CD8-positive, alpha-beta memory T cell (primary cell): ENCODE results near the gene TNFRSF4. TPM values are rescaled to one million over a fixed set of nuclear protein-coding genes. Genes with fewer than 3 reads are reported as not detected.

Experiments
- CTCF ChIA-PET: fragments of 350-600 bp; sonication (Branson Sonifier 250); formaldehyde crosslinking; loops from one replicate; lab custom pipeline; 2021; ENCODE audit warnings: antibody characterized with exemption; lab: Charles Lee
- POLR2A ChIA-PET: fragments of 350-600 bp; sonication (Branson Sonifier 250); formaldehyde crosslinking; loops from one replicate; lab custom pipeline; 2021; ENCODE audit warnings: antibody characterized with exemption; lab: Charles Lee
- DNase-seq, 5 donors: peaks; one replicate each; pipeline versions ENCODE4 v3.0.0 to v3.0.0-alpha.2; 2020 to 2022; ENCODE audit warnings: mixed read lengths in 1 of 5
- H3K27ac ChIP-seq: one replicate; pipeline ENCODE4 v1.7.0; 2013; ENCODE audit warnings: low read depth, mild to moderate bottlenecking, low read length, moderate library complexity
- H3K27me3 ChIP-seq: 2 replicates; pipeline ENCODE4 v1.7.0; 2013; ENCODE audit warnings: low read length, mild to moderate bottlenecking; ENCODE audit not compliant: insufficient read depth, poor library complexity, severe bottlenecking
- H3K36me3 ChIP-seq: 2 replicates; pipeline ENCODE4 v1.7.0; 2013; ENCODE audit warnings: mild to moderate bottlenecking, low read length, moderate library complexity; ENCODE audit not compliant: insufficient read depth
- H3K4me1 ChIP-seq: 2 replicates; pipeline ENCODE4 v1.7.0; 2013; ENCODE audit warnings: mild to moderate bottlenecking, low read length, moderate library complexity; ENCODE audit not compliant: insufficient read depth
- H3K4me3 ChIP-seq: 2 replicates; pipeline ENCODE4 v1.7.0; 2013; ENCODE audit warnings: mild to moderate bottlenecking, low read length
- H3K9me3 ChIP-seq: 2 replicates; pipeline ENCODE4 v1.7.0; 2013; ENCODE audit warnings: mild to moderate bottlenecking, low read length
- H3K27ac Mint-ChIP-seq, 8 donors: one replicate each; pipeline ENCODE4 v1.8.0; 2020 to 2021; ENCODE audit warnings: mixed read lengths in 8 of 8, mild to moderate bottlenecking in 6 of 8, inconsistent platforms in 3 of 8, moderate library complexity in 3 of 8
- H3K27me3 Mint-ChIP-seq, 2 donors: one replicate each; pipeline ENCODE4 v1.8.0; 2020 to 2021; ENCODE audit warnings: mixed read lengths in 2 of 2, mild to moderate bottlenecking in 1 of 2, moderate library complexity in 1 of 2
- H3K36me3 Mint-ChIP-seq, 3 donors: one replicate each; pipeline ENCODE4 v1.8.0; 2020 to 2021; ENCODE audit warnings: mixed read lengths in 3 of 3, inconsistent platforms in 1 of 3, mild to moderate bottlenecking in 1 of 3
- H3K4me1 Mint-ChIP-seq, 3 donors: one replicate each; pipeline ENCODE4 v1.8.0; 2020 to 2021; ENCODE audit warnings: mixed read lengths in 3 of 3, inconsistent platforms in 1 of 3, mild to moderate bottlenecking in 1 of 3
- H3K4me3 Mint-ChIP-seq, 7 donors: one replicate each; pipeline ENCODE4 v1.8.0; 2020 to 2021; ENCODE audit warnings: mixed read lengths in 7 of 7, mild to moderate bottlenecking in 6 of 7, moderate library complexity in 4 of 7, inconsistent platforms in 2 of 7
- H3K9me3 Mint-ChIP-seq, 5 donors: one replicate each; pipeline ENCODE4 v1.8.0; 2020 to 2022; ENCODE audit warnings: mixed read lengths in 5 of 5, mild to moderate bottlenecking in 3 of 5, moderate library complexity in 2 of 5, inconsistent platforms in 1 of 5
- polyA plus RNA-seq: library from polyadenylated mRNA; unstranded; fragments of 300-500 nt; fragmentation: Illumina TruSeq; gene quantifications from one replicate; pipeline ENCODE4 v1.2.3, GENCODE V29; 2021
- total RNA-seq, 2 experiments: library from RNA; stranded (reverse); gene quantifications; one replicate each; pipeline ENCODE4 v1.2.3, GENCODE V29; 2021

TNFRSF4 gene
- total and polyA plus RNA-seq, 3 experiments from 2014 or later, result 1.9 to 193 (median 180) TPM

- Mint-ChIP-seq H3K36me3 (no peaks in the 10 kb centered on the region), H3K27me3 (peaks cover 4 to 15% of the 10 kb centered on the region in 2 donors), H3K4me3 (no peak overlapping the region), H3K4me1 (peaks cover 4 to 24% (median 9%) of the 10 kb centered on the region in 3 donors), H3K27ac (peak overlapping the region in 1 of 8 donors; percentile 47), H3K9me3 (no peaks in the 10 kb centered on the region)
- Histone ChIP-seq H3K4me3 (no peak overlapping the region), H3K4me1 (peaks cover 15% of the 10 kb centered on the region), H3K36me3 (no peaks in the 10 kb centered on the region), H3K9me3 (no peaks in the 10 kb centered on the region), H3K27ac (no peak overlapping the region), H3K27me3 (no peaks in the 10 kb centered on the region)
- ChIA-PET POLR2A (no interaction called here), CTCF (no interaction called here)
- peak in 1 of 5 donors; percentile 38 for DNase-seq
These were observed 44.3 kb downstream of the TNFRSF4 start for GRCh38 chr1:1169429-1170214.

DNA sequence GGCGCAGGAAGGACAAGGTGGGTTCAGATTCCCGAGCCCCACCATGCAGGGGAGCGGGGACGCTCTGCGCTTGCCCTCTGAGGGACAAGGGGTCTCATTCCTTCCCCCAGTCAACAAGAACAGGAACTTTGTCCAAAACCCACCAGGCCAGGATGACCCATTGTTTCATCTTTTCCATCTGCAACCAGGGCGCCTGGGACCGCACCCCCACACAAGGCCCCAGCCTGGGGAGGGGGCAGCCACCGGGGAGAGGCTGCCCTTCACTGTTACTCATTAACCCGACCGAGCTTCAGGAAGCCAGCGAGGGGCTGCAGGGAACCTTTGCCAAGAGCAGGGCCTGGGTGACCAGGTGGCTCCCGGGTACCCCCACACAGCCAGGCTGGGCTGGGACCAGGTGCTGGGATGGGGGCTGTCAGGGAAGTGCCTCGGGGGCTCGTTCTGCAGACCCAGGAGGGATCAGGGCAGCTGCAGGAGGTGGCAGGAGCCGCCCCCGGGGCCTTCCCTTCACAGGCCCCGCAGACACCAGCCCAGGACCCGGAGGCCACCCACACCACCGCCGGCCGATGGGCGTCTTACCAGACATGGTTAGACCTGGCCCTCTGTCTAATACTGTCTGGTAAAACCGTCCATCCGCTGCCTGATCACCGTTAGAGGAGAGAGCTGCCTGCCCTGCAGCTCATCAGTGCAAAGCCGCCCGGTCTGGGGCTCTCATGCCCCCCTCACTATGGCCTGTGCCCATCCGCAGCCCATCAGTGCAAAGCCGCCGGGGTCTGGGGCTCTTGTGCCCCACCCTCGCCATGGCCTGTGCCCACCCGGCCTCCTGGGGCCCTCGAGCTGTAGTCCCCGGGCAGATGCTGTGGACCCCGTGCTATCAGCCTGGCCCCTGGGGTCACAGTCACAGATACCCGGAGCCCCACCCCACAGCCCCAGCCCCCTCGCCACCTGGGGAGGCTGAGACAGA lies 45.2 kb downstream of the TNFRSF4 start:
- peaks cover 4 to 19% (median 9%) of the 10 kb centered on the region in 3 donors for H3K4me1 Mint-ChIP-seq
- no peak overlapping the region for H3K4me3 ChIP-seq
- H3K27me3 Mint-ChIP-seq, result peaks cover 4 to 15% of the 10 kb centered on the region in 2 donors
- POLR2A ChIA-PET, result no interaction called here
- H3K9me3 ChIP-seq, result no peaks in the 10 kb centered on the region
- no peaks in the 10 kb centered on the region for H3K27me3 ChIP-seq
- H3K4me3 Mint-ChIP-seq, result no peak overlapping the region
- no peaks in the 10 kb centered on the region for H3K9me3 Mint-ChIP-seq
- CTCF ChIA-PET, result no interaction called here
- H3K36me3 ChIP-seq, result no peaks in the 10 kb centered on the region
- no peaks in the 10 kb centered on the region for H3K36me3 Mint-ChIP-seq
- H3K4me1 ChIP-seq, result peaks cover 12% of the 10 kb centered on the region
- no peak overlapping the region for H3K27ac ChIP-seq
- DNase-seq, result peak in 1 of 5 donors; percentile 40
- no peak overlapping the region for H3K27ac Mint-ChIP-seq

DNA sequence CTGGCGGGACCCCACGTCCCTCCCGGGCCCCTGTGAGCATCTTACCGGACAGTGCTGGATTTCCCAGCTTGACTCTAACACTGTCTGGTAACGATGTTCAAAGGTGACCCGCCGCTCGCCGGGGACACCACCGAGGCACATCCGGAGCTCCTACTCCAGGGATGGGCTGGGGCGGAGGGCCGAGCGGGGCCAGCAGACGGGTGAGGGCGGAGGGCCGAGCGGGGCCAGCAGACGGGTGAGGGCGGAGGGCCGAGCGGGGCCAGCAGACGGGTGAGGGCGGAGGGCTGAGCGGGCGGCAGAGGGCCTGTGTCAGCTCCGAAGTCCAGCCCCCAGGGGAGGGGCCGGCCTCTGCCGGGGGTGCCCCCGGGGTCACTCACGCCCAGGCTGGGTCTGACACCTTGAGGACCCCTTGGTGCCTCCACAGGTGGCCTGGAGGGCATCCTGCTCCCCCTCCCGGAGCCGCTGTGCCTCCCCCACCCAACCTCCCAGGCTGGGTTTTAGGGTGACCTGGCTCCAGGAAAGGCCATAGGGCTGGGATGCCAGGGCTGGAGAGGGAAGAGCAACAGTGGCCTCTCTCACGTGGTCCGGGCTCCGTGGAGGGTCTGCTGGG lies 46.0 kb downstream of the TNFRSF4 start:
- POLR2A ChIA-PET, result no interaction called here
- H3K27me3 ChIP-seq, result no peaks in the 10 kb centered on the region
- peaks cover 4 to 15% of the 10 kb centered on the region in 2 donors for H3K27me3 Mint-ChIP-seq
- CTCF ChIA-PET, result no interaction called here
- no peaks in the 10 kb centered on the region for H3K36me3 ChIP-seq
- no peaks in the 10 kb centered on the region for H3K36me3 Mint-ChIP-seq
- no peak overlapping the region for H3K27ac ChIP-seq
- no peak overlapping the region for H3K4me3 Mint-ChIP-seq
- no peaks in the 10 kb centered on the region for H3K9me3 ChIP-seq
- no peak overlapping the region for H3K4me3 ChIP-seq
- peak in 1 of 5 donors; percentile 34 for DNase-seq
- H3K27ac Mint-ChIP-seq, result no peak overlapping the region
- no peaks in the 10 kb centered on the region for H3K9me3 Mint-ChIP-seq
- H3K4me1 Mint-ChIP-seq, result peaks cover 4 to 14% (median 9%) of the 10 kb centered on the region in 3 donors
- peaks cover 6% of the 10 kb centered on the region for H3K4me1 ChIP-seq

DNA sequence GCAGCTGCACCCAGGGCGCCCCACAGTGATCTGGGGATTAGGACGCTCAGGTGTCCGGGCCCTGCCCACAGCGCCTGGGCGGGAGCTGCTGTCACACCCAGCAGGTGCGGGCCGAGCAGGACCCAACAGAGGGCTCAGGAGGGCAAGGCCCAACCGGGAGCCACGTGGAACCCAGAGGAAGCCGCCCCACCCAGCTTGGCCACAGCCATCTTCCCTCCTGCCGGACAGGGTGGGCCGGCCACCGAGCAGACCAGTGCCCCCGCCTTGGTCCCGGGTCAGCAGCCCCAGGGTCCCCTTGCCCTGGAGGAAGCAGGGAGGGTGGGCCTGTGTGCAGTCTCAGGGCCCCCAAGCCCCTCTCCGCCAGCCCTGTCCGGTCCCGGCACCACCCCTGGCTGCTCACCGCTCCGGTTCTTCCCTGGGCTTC lies 46.5 kb downstream of the TNFRSF4 start:
- no peak overlapping the region for H3K27ac Mint-ChIP-seq
- H3K9me3 Mint-ChIP-seq, result no peaks in the 10 kb centered on the region
- CTCF ChIA-PET, result no interaction called here
- Histone ChIP-seq H3K4me1 (peaks cover 5% of the 10 kb centered on the region), H3K9me3 (no peaks in the 10 kb centered on the region), H3K4me3 (no peak overlapping the region), H3K36me3 (no peaks in the 10 kb centered on the region), H3K27me3 (no peaks in the 10 kb centered on the region), H3K27ac (no peak overlapping the region)
- peaks cover 4 to 11% (median 8%) of the 10 kb centered on the region in 3 donors for H3K4me1 Mint-ChIP-seq
- no peaks in the 10 kb centered on the region for H3K36me3 Mint-ChIP-seq
- POLR2A ChIA-PET, result no interaction called here
- DNase-seq, result peak in 1 of 5 donors; percentile 38
- peaks cover 4 to 15% of the 10 kb centered on the region in 2 donors for H3K27me3 Mint-ChIP-seq
- H3K4me3 Mint-ChIP-seq, result no peak overlapping the region

GRCh38 chr1:1166642-1167397 lies 47.1 kb downstream of the TNFRSF4 start:
- no peaks in the 10 kb centered on the region for H3K4me1 ChIP-seq
- no peak overlapping the region for H3K27ac ChIP-seq
- DNase-seq, result no peak
- no peaks in the 10 kb centered on the region for H3K9me3 ChIP-seq
- no peaks in the 10 kb centered on the region for H3K36me3 ChIP-seq
- no peaks in the 10 kb centered on the region for H3K27me3 ChIP-seq
- H3K4me3 ChIP-seq, result no peak overlapping the region
- peaks cover 3 to 10% of the 10 kb centered on the region in 2 donors for H3K27me3 Mint-ChIP-seq
- CTCF ChIA-PET, result no interaction called here
- H3K9me3 Mint-ChIP-seq, result no peaks in the 10 kb centered on the region
- no peak overlapping the region for H3K4me3 Mint-ChIP-seq
- H3K27ac Mint-ChIP-seq, result no peak overlapping the region
- POLR2A ChIA-PET, result no interaction called here
- H3K4me1 Mint-ChIP-seq, result peaks cover 1 to 5% (median 4%) of the 10 kb centered on the region in 3 donors
- H3K36me3 Mint-ChIP-seq, result no peaks in the 10 kb centered on the region

DNA sequence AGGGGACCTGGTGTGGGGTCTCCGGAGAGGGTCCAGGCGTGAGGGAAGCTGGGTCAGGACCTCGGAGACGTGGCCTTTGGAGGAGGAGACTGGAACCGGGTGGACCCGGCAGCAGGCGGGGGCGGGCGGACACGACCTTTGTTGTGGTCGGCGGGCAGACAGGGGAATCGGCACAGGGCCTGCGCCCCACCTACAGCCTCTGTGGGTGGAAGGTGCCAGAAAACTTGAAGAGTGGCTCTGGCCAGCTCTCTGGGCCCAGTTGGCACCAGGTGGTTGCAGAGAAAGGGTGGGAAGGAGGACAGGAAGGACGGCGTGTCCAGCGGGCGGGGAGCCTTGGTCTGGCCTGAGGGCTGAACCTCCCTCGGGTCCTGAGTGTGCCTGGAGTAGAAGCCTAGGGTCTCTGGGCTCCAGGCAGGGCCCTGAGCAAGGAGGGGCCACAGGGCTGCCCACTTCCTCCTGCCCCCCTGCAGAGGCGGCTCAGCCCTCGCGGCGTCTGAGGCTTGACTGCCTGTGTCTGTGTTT lies 48.0 kb downstream of the TNFRSF4 start:
- no peaks in the 10 kb centered on the region for H3K27me3 ChIP-seq
- H3K27ac ChIP-seq, result no peak overlapping the region
- Mint-ChIP-seq H3K36me3 (no peaks in the 10 kb centered on the region), H3K9me3 (no peaks in the 10 kb centered on the region), H3K27me3 (peaks cover 3 to 10% of the 10 kb centered on the region in 2 donors), H3K27ac (no peak overlapping the region), H3K4me1 (peaks cover 1 to 5% (median 4%) of the 10 kb centered on the region in 3 donors), H3K4me3 (no peak overlapping the region)
- peak in 1 of 5 donors; percentile 35 for DNase-seq
- no peaks in the 10 kb centered on the region for H3K9me3 ChIP-seq
- POLR2A ChIA-PET, result no interaction called here
- CTCF ChIA-PET, result no interaction called here
- no peak overlapping the region for H3K4me3 ChIP-seq
- no peaks in the 10 kb centered on the region for H3K4me1 ChIP-seq
- no peaks in the 10 kb centered on the region for H3K36me3 ChIP-seq

DNA sequence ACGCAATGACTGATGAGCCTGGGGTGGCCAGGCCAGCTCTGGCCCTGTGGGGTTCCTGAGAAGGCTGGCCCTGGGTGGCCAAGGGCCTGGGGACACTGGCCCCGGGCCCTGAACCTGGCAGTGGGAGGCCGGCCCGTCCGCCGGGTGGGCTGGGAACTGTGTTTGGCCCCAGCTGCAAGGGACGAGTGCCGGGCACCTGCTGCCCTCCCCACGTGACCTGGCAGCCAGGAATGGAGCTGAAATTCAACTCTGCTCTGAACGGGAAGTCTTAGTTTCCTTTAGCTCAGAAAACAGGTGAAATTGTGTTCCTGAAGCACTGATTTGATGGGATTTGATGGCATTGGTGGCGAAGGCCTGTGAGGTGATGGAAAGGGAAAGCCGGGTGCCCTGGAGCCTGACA lies 48.5 kb downstream of the TNFRSF4 start:
- Histone ChIP-seq H3K4me1 (no peaks in the 10 kb centered on the region), H3K27me3 (no peaks in the 10 kb centered on the region), H3K4me3 (no peak overlapping the region), H3K27ac (no peak overlapping the region), H3K36me3 (no peaks in the 10 kb centered on the region), H3K9me3 (no peaks in the 10 kb centered on the region)
- Mint-ChIP-seq H3K4me1 (peaks cover 1 to 5% (median 4%) of the 10 kb centered on the region in 3 donors), H3K36me3 (no peaks in the 10 kb centered on the region), H3K9me3 (no peaks in the 10 kb centered on the region), H3K27me3 (peaks cover 3 to 10% of the 10 kb centered on the region in 2 donors), H3K27ac (no peak overlapping the region), H3K4me3 (no peak overlapping the region)
- POLR2A ChIA-PET, result no interaction called here
- CTCF ChIA-PET, result interaction anchor here (0.6 kb wide), 1 partner anchor 13 kb away, joined by 3 read pairs; no protein-coding TSS in a partner anchor
- DNase-seq, result no peak
